HepG2 (cell line): Measurements from ENCODE around the gene KCTD13. TPM values are rescaled to one million over a fixed set of nuclear protein-coding genes. Genes with fewer than 3 reads are reported as not detected.

ENCODE experiments used
- AGO1 ChIP-seq: fragments of 200-400 bp; formaldehyde crosslinking; IDR thresholded peaks from 2 replicates; pipeline ENCODE4 v1.6.1; 2017; ENCODE audit warnings: mild to moderate bottlenecking, low read depth, low read length, moderate library complexity; ENCODE audit not compliant: poor library complexity, severe bottlenecking
- CBX1 ChIP-seq: IDR thresholded peaks from one replicate; pipeline ENCODE4 v1.6.1; 2016; ENCODE audit warnings: antibody characterized with exemption, low read depth
- DNMT3B ChIP-seq: conservative IDR thresholded peaks from 2 replicates; pipeline ENCODE4 v1.6.1; 2016; ENCODE audit warnings: missing biosample characterization, control low read depth
- EP300 ChIP-seq, 3 experiments: sonication (generic) in 1 of 3; formaldehyde crosslinking in 1 of 3; IDR thresholded peaks; 2 replicates each; pipeline versions ENCODE4 v1.5.1 to v1.6.1; 2011 to 2020; ENCODE audit warnings: low read depth in 2 of 3, low read length in 2 of 3, borderline replicate concordance in 1 of 3, improper control_type of control experiment in 1 of 3, mild to moderate bottlenecking in 1 of 3, missing genetic modification reagents in 1 of 3, moderate library complexity in 1 of 3
- GATAD1 ChIP-seq: IDR thresholded peaks from 2 replicates; pipeline ENCODE4 v1.6.1; 2016; ENCODE audit warnings: missing genetic modification reagents, missing compliant biosample characterization
- GLI4 ChIP-seq: sonication (generic); formaldehyde crosslinking; IDR thresholded peaks from 2 replicates; pipeline ENCODE4 v1.5.1; 2020; ENCODE audit warnings: missing genetic modification reagents, mild to moderate bottlenecking, moderate library complexity, borderline replicate concordance
- KAT7 ChIP-seq: IDR thresholded peaks from 2 replicates; pipeline ENCODE4 v1.6.1; 2018; ENCODE audit warnings: borderline replicate concordance, missing compliant biosample characterization
- KAT8 ChIP-seq: IDR thresholded peaks from 2 replicates; pipeline ENCODE4 v1.6.1; 2016; ENCODE audit warnings: missing genetic modification reagents, missing compliant biosample characterization
- NAIF1 ChIP-seq: sonication (generic); formaldehyde crosslinking; IDR thresholded peaks from 2 replicates; pipeline ENCODE4 v1.5.0; 2020; ENCODE audit warnings: mild to moderate bottlenecking, missing genetic modification reagents, borderline replicate concordance
- RCOR2 ChIP-seq: IDR thresholded peaks from 2 replicates; pipeline ENCODE4 v1.6.1; 2016; ENCODE audit warnings: missing biosample characterization, missing genetic modification reagents
- RFX3 ChIP-seq: IDR thresholded peaks from 2 replicates; pipeline ENCODE4 v1.6.1; 2016; ENCODE audit warnings: missing biosample characterization, missing genetic modification reagents
- SYNCRIP ChIP-seq: fragments of 200-400 bp; formaldehyde crosslinking; IDR thresholded peaks from 2 replicates; pipeline ENCODE4 v1.6.1; 2018; ENCODE audit warnings: mild to moderate bottlenecking, low read depth, low read length; ENCODE audit not compliant: insufficient read depth
- TMF1 ChIP-seq: sonication (generic); formaldehyde crosslinking; IDR thresholded peaks from 2 replicates; pipeline ENCODE4 v1.8.1; 2022; ENCODE audit warnings: low read depth, missing genetic modification reagents
- YEATS2 ChIP-seq: sonication (generic); formaldehyde crosslinking; IDR thresholded peaks from 2 replicates; pipeline ENCODE4 v1.4.0; 2020; ENCODE audit warnings: missing genetic modification reagents, borderline replicate concordance
- ZBTB20 ChIP-seq: sonication (generic); formaldehyde crosslinking; IDR thresholded peaks from 2 replicates; pipeline ENCODE4 v1.8.1; 2023; ENCODE audit warnings: missing genetic modification reagents, low read depth, mild to moderate bottlenecking, borderline replicate concordance
- ZNF20 ChIP-seq: sonication (generic); formaldehyde crosslinking; IDR thresholded peaks from 2 replicates; pipeline ENCODE4 v1.4.0; 2020; ENCODE audit warnings: mild to moderate bottlenecking, moderate library complexity, missing genetic modification reagents
- ZNF205 ChIP-seq: IDR thresholded peaks from 2 replicates; pipeline ENCODE4 v1.6.1; 2018; ENCODE audit warnings: missing biosample characterization, missing genetic modification reagents
- ZNF329 ChIP-seq: sonication (generic); formaldehyde crosslinking; IDR thresholded peaks from 2 replicates; pipeline ENCODE4 v1.9.0; 2021; ENCODE audit warnings: low read depth, mild to moderate bottlenecking, missing genetic modification reagents
- ZNF335 ChIP-seq: sonication (generic); formaldehyde crosslinking; IDR thresholded peaks from 2 replicates; pipeline ENCODE4 v1.4.0; 2020; ENCODE audit warnings: missing genetic modification reagents
- ZNF44 ChIP-seq: sonication (generic); formaldehyde crosslinking; IDR thresholded peaks from 2 replicates; pipeline ENCODE4 v1.5.1; 2020; ENCODE audit warnings: mild to moderate bottlenecking, missing genetic modification reagents
- ZNF652 ChIP-seq: IDR thresholded peaks from 2 replicates; pipeline ENCODE4 v1.6.1; 2016; ENCODE audit warnings: low read depth, borderline replicate concordance
- ZSCAN12 ChIP-seq: sonication (generic); formaldehyde crosslinking; IDR thresholded peaks from 2 replicates; pipeline ENCODE4 v1.9.0; 2021; ENCODE audit warnings: mild to moderate bottlenecking, missing genetic modification reagents
- polyA plus RNA-seq, 8 experiments: library from polyadenylated mRNA; depleted of rRNA in 3 of 8; stranded (reverse) in 7 of 8; unstranded in 1 of 8; fragments of >200 nt; fragmentation: Illumina TruSeq in 4 of 8; extraction: Trizol in 4 of 8; gene quantifications; 2 replicates each; pipeline versions ENCODE4 v1.2.1 to v1.2.3, GENCODE V29; 2011 to 2016; ENCODE audit warnings: low read depth in 4 of 8, missing spikeins in 1 of 8, mixed read lengths in 1 of 8; ENCODE audit not compliant: insufficient read depth in 1 of 8
- total RNA-seq, 5 experiments: library from RNA; depleted of rRNA; stranded (reverse); fragments of >200 nt; fragmentation: Illumina TruSeq; extraction: Trizol; gene quantifications; 2 replicates each; pipeline ENCODE4 v1.2.3, GENCODE V29; 2016; ENCODE audit warnings: low read depth in 1 of 5
- TF ChIP-seq, protein P1 (sequence below): sonication (generic); formaldehyde crosslinking; IDR thresholded peaks from 2 replicates; pipeline ENCODE4 v1.8.0; 2022; ENCODE audit warnings: mild to moderate bottlenecking, missing genetic modification reagents; ENCODE audit not compliant: insufficient replicate concordance
- TF ChIP-seq, protein P2 (sequence below): sonication (generic); formaldehyde crosslinking; IDR thresholded peaks from 2 replicates; pipeline ENCODE4 v1.4.0; 2020; ENCODE audit warnings: missing genetic modification reagents, mild to moderate bottlenecking, borderline replicate concordance

The KCTD13 gene
- total and polyA plus RNA-seq, 2 of the 13 experiments (the other 11 are each of a cell fraction or from before 2014, with no cell fraction given), result 6.3 to 14.7 TPM

DNA sequence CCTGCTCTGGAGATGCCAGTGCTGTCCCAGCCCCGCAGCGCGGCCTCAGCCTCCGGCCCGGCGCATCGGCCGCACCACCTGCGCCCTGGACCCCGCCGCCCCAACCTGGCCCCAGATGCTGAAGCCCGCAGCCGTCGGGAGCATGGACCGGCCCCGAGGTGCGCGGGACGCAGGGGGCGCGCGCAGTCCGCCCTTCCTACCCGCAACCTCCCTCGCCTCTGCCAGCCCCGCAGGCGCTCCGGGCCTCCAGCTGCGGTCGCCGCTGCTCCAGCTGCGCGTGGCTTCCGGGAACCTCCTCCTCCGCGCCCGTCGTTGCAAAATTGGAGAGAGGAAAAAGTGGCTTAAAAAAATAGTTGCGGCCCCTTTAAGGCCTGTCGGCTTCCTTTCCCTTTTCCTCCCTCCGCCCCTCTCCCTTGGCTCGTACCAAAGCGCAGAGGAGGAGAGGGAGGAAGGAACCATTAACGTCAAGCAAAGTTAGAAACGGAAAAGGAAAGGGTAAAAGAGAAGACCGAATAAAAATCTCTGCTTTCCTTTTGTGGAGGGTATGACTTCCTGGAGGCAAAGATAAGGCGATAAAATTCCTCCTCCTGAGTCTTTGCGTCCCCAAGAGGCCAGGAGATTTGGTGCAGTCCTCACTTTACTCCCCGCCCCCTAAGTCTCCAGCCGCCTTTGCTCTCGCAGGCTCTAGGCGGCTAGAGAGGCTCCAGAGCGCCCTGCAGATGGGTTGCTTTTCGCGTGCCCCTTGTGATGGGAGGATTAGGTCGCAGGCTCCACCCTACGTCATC, 63.0 kb downstream of the KCTD13 start, which contains the start of gene CDIPT (continued):
- peak in 1 of 2 experiments; percentile 50; a peak in 3 of 4 replicates for TF ChIP-seq EP300 (IDR thresholded peaks at IDR 0.05; ENCODE audit: low read depth in 2 of 2, low read length in 2 of 2)
- TF ChIP-seq EP300 (CRISPR knock-in tag; IDR thresholded peaks at IDR 0.05; ENCODE audit: borderline replicate concordance), result peak; percentile 71; the same call in 1 of the 2 replicates
- TF ChIP-seq ZNF335 (CRISPR knock-in tag), result peak; percentile 58; the same call in 1 of the 2 replicates
- TF ChIP-seq ZNF205 (CRISPR knock-in tag), result peak; percentile 41; the same call in 1 of the 2 replicates
- TF ChIP-seq, protein P1, sequence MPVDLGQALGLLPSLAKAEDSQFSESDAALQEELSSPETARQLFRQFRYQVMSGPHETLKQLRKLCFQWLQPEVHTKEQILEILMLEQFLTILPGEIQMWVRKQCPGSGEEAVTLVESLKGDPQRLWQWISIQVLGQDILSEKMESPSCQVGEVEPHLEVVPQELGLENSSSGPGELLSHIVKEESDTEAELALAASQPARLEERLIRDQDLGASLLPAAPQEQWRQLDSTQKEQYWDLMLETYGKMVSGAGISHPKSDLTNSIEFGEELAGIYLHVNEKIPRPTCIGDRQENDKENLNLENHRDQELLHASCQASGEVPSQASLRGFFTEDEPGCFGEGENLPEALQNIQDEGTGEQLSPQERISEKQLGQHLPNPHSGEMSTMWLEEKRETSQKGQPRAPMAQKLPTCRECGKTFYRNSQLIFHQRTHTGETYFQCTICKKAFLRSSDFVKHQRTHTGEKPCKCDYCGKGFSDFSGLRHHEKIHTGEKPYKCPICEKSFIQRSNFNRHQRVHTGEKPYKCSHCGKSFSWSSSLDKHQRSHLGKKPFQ (CRISPR knock-in tag), result peak; percentile 82
- TF ChIP-seq ZSCAN12 (CRISPR knock-in tag), result no peak
- TF ChIP-seq ZNF44, result 0 out of 2 replicates have a peak, but pooled peaks have one; percentile 25
- TF ChIP-seq CBX1, result no peak
- no peak for TF ChIP-seq AGO1
- peak; percentile 56; the same call in 1 of the 2 replicates for TF ChIP-seq TMF1
- no peak for TF ChIP-seq ZBTB20 (CRISPR knock-in tag)
- TF ChIP-seq, protein P2, sequence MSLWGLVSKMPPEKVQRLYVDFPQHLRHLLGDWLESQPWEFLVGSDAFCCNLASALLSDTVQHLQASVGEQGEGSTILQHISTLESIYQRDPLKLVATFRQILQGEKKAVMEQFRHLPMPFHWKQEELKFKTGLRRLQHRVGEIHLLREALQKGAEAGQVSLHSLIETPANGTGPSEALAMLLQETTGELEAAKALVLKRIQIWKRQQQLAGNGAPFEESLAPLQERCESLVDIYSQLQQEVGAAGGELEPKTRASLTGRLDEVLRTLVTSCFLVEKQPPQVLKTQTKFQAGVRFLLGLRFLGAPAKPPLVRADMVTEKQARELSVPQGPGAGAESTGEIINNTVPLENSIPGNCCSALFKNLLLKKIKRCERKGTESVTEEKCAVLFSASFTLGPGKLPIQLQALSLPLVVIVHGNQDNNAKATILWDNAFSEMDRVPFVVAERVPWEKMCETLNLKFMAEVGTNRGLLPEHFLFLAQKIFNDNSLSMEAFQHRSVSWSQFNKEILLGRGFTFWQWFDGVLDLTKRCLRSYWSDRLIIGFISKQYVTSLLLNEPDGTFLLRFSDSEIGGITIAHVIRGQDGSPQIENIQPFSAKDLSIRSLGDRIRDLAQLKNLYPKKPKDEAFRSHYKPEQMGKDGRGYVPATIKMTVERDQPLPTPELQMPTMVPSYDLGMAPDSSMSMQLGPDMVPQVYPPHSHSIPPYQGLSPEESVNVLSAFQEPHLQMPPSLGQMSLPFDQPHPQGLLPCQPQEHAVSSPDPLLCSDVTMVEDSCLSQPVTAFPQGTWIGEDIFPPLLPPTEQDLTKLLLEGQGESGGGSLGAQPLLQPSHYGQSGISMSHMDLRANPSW (CRISPR knock-in tag), result no peak
- TF ChIP-seq KAT8 (CRISPR knock-in tag), result peak; percentile 95
- TF ChIP-seq DNMT3B, result no peak; the same call in 1 of the 2 replicates
- 0 out of 2 replicates have a peak, but pooled peaks have one; percentile 52 for TF ChIP-seq ZNF329
- TF ChIP-seq SYNCRIP, result no peak
- peak; percentile 90 for TF ChIP-seq GATAD1 (CRISPR knock-in tag)
- TF ChIP-seq KAT7 (CRISPR knock-in tag), result 0 out of 2 replicates have a peak, but pooled peaks have one; percentile 52
- no peak for TF ChIP-seq ZNF20
- TF ChIP-seq YEATS2 (CRISPR knock-in tag), result peak; percentile 96
- peak; percentile 58; the same call in 1 of the 2 replicates for TF ChIP-seq ZNF652 (CRISPR knock-in tag)
- TF ChIP-seq NAIF1 (CRISPR knock-in tag), result peak; percentile 72; the same call in 1 of the 2 replicates
- TF ChIP-seq RFX3 (CRISPR knock-in tag), result peak; percentile 20; the same call in 1 of the 2 replicates
- TF ChIP-seq GLI4 (CRISPR knock-in tag), result no peak; the same call in 1 of the 2 replicates
- TF ChIP-seq RCOR2 (CRISPR knock-in tag), result 0 out of 2 replicates have a peak, but pooled peaks have one; percentile 38
